ENCODE data around the gene PRSS27.

The PRSS27 gene

DNA sequence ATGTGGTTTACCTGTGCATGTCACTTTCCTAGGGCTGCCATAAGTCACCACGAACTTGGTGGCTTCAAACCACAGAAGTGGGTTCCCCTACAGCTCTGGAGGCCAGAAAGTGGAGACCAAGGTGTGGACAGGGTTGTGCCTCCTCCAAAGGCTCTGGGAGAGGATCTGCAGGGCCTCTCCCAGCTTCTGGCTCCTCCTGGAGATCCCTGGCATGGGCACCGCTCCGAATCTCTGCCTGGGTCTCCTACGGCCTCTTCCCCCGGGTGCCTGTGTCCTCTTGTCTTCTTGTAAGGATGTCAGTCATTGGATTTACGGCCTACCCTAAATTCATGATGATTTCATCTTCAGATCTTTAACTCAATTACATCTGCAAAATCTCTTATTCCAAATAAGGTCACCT lies 29.9 kb upstream of the PRSS27 start:
- no peak for DNase-seq

DNA sequence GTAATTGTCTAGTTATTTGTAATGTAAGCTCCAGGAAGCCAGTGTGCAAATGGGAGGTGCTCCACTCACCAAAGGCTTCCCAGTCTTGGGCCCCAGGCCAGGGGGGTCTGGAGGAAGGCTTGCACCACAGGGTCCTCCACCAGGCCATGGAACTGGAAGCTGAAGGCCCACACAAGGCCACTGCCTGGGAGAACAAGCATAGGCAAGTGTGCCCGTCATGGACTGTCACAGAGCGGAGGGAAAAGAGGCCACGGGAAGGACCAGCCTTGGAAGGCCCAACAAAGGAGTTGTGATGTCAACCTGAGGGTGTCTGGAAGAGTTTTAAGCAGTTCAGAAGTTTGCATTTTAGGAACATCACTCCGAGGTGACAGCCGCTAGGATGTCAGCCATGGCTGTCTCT lies 29.5 kb upstream of the PRSS27 start:
- DNase-seq: no peak

GRCh38 chr16:2748757-2749455 lies 28.9 kb upstream of the PRSS27 start:
- no peak for DNase-seq

- DNase-seq: no peak
Observed at GRCh38 chr16:2745961-2746360, 25.9 kb upstream of the PRSS27 start.

DNA sequence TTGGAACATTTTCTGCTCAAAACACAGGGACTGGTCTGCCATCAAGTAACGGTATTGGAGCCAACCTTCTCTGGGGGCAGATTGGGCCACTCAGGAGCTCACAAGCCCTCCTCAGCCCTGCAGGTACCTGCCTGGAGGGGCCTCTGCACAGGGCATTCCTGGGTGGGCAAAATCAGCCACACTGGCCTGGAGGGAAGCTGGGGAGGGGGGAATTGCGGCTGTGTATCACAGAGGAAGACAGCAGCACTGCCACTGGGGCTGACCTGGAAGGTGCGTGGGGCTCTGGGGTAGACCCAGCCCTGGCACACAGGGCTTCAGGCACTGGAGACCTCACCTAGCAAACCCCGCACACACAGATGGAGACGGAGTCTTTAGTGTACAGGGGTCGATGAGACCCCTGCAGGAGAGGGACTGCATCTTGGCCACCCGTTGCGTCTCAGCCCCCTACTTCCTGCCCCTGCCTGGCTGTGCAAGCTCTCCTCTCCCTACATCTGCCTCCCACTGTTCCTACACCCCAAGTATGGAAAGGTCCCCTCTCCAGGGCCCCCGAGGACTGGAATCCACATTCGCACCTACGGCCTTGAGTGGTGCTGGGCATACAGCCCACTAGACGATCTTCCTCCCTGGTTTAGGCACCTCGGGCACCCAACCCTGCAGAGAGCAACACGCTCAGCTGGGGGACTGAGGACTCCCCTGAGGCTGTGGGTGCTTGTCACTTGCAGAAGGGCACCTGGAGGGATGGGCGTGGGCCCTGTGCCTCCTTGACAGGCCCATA lies 25.3 kb upstream of the PRSS27 start:
- DNase-seq: no peak

GRCh38 chr16:2744711-2745110 lies 24.7 kb upstream of the PRSS27 start:
- DNase-seq: no peak

GRCh38 chr16:2743007-2743810 lies 23.2 kb upstream of the PRSS27 start:
- no peak for DNase-seq

DNA sequence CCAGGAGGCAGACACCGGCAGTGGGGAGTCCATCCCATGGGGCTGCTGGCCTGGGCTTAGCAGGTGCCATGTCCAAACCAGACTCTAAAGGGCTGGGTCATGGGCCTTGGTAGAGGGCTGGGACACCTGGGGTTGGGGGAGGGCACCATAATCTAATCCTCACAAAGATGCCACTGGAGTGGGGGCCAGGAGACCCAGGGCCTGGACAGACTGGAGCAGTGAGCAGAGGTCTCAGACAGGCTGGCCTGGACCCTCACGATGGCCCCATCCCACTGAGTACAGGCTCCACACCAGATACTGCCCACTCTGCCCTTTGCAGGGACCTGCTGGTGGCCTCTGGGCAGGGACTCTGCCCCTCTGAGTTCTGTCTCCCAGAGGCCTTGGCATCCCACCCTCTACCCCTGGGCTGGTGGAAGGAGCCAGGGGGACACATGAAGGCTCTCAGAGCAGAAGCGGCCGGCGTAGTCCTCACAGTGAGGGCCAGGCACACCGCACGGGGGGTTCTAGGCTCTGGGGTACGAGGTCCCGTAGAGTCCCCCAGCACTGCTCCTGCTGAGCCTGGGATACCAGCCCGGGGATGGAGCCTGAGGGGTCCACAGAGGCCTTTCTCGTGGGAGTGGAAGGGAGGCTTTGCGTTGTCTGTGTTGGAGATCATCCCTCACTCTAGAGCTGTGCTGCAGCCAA lies 22.4 kb upstream of the PRSS27 start:
- no peak for DNase-seq

DNA sequence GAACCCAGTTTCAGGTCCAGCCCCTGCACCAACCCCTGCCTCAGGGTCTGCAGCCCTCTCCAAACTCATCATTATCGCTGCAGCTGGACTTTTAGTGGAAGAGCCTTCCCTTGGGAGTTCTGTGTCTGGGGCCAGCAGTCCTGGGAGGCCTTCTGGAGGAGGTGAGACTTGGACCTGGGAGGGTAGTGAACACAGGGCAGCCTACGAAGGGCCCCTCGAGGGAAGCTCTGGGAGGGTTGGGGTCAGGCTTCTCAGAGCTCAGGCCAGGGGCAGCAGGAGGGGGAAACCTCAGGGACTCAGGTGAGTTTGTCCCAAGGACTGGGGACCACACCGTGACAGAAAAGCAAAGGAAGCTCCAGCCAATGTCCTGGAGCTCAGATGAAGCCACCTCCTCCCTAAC lies 21.1 kb upstream of the PRSS27 start:
- DNase-seq: no peak

GRCh38 chr16:2740476-2740875 lies 20.5 kb upstream of the PRSS27 start:
- DNase-seq: no peak

GRCh38 chr16:2739625-2740430 lies 19.8 kb upstream of the PRSS27 start:
- DNase-seq: no peak

GRCh38 chr16:2738615-2739014 lies 18.6 kb upstream of the PRSS27 start:
- DNase-seq: no peak

DNA sequence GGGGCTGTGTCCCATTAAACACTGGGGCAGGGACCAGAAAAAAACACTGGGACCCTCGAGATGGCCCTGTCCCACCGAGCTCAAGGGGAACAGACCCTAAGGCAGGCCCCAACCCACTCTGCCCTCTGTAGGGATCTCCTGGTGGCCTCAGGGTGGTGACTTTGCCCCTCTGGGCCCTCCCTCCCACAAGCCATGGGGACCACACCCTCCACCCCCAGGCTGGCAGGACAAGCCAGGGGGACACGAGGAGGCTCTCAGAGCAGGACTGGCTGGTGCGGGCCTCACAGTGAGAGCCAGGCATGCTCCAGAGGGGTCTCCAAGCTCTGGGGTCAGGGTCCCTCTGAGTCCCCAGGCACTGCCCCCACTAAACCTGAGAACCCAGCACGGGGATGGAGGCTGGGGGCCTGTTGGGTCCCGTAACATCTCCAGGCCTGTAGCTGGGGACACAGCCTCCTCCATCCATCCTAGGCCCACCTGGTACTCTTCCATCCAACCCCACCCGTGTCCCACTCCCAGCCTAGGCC lies 17.9 kb upstream of the PRSS27 start:
- no peak for DNase-seq

GRCh38 chr16:2737238-2737605 lies 17.2 kb upstream of the PRSS27 start:
- no peak for DNase-seq

DNA sequence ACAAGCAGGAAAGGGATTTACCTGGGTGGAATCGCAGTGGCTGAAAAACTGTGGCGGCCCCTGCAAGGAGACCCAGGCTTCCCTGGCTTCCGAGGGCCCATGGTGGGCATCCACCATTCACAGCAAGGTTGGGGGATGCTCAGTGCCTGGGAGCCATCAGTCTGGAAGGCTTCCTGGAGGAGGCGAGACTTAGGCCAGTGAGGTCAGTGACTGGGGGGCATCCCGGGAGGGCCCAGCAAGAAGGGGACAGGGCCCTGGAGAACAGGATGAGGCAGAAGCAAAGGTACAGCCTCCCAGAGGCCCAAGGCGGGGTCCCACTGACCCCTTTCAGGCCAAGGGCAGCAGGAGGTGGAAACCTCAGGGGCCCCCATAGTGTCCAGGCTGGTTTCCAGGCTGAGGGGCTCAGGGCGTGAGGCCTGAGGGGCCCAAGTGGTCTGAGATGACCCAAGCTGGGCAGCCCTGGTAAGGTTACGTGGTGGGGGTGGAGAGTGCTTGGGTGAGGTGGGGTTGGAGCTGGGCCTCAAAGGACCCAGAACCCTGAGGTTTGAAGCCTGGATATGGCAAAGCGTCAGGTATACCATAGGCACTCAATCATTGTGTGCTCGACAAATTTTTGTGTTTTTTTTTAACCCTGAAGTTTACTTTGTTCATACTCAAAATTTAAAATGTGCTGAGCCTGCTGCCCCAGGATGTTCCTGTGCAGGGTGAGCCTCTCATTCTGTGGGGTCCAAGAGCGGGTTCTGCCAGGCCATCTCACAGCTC lies 16.6 kb upstream of the PRSS27 start:
- DNase-seq: no peak

DNA sequence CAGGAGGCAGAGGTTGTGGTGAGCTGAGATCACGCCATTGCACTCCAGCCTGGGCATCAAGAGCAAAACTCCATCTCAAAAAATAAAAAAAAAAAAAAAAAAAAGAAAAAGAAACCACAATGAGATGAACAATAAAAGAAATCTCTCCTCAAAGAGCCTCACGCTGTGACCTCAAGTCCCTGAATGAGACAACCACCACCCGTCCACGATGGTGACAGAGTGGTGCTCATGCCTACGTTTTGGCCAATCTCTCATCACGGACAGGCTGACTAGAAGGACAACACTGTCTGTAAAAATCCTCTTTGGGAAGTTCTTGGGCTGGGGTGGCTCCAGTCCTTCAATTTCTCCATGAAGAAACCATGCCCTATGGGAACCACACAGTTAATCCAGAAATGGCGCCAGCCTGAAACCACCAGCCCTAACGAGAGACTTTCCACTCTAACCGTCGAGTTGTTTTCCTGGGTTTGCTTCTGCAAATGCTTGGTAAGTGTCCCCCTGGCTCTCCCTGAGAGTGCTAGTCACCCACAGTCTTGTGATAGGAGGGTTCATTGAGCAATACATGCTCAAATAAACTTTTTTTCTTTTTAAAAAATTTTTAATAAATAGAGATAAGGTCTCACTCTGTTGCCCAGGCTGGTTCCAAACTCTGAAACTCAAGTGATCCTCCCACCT lies 15.0 kb upstream of the PRSS27 start:
- DNase-seq: no peak

DNA sequence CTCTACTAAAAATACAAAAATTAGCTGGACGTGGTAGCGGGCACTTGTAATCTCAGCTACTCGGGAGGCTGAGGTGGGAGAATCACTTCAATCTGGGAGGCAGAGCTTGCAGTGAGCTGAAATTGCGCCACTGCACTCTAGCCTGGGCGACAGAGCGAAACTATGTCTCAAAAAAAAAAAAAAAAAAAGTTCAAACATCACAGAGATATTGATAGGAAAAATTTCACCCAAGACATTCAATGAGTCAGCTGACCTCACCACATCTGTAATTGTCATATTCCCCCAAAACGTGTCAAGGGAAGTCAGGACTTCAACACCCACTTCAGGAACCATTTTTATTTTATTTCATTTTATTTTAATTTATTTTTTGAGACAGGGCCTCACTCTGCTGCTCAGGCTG lies 8.0 kb upstream of the PRSS27 start:
- DNase-seq: no peak

GRCh38 chr16:2726923-2727322 lies 6.9 kb upstream of the PRSS27 start:
- DNase-seq: no peak

DNA sequence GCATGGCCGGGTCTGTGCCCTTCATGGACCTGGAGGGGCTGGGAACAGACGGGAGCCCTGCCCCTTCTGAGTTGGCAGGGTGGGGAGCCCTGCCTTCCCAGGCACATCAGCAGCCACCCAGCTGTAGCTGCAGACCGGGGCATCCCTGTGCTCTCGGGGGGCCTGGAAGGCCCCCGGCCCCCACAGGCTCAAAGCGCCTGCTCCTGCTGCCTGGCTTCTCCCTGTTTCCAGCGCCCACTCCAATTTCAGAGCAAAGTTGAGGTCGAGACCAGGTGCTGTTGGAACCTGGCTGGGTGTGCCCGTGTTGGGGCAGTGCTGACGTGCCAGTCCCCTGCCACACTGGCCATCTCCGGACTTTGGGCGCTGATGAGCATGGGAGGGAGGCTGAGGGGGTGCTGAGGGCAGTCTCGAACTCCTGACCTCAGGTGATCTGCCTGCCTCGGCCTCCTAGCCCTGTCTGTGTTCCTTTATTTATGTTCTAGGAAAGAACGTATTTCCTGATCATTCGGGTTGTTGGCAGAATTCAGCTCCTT lies 4.9 kb upstream of the PRSS27 start:
- no peak for DNase-seq

- no peak for DNase-seq
Observed at GRCh38 chr16:2724088-2724676, 4.2 kb upstream of the PRSS27 start.
